ENCODE measurements around the gene SUN5.

SUN5 gene

DNA sequence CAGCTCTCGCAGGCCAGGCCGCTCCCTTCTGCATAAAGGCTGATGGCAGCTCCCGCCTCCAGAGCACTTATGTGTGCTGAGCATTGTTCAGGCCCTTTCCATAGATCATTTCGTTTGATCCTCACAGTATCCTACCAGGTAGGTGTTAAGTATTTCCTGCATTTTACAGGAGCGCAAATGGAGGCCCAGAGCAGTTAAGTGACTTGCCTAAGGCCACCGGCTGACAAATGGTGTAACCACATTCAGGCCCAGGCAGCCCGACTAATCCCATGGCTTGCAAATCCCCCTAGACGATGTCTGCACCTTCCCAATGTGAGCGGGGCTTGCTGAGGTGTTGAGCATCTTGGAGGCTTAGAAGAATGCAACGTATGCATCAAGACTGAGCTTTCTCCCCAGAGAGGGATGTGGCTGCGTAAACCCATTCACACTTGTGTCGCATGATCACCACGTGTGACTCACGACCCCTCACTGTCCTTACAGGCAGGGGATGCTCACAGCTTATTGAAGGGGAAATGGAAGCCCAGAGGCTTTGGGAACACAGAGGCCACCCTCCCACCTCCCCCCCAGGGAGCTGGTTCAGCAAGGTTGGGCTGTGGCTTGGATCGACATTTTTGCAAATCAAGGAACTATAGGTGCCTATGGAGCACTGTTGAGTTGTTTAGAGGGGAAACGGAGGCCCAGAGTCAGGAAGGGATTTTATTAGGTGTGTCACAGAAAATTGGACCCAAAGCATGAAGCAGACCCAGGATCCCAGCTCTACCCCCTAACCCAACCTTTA lies 10.3 kb upstream of the SUN5 start:
- DNase-seq (ENCODE audit: low spot score): no peak

GRCh38 chr20:33013701-33014326 lies 9.6 kb upstream of the SUN5 start:
- DNase-seq (ENCODE audit: low spot score): no peak

GRCh38 chr20:33012327-33013189 lies 8.3 kb upstream of the SUN5 start:
- no peak for DNase-seq (ENCODE audit: low spot score)

DNA sequence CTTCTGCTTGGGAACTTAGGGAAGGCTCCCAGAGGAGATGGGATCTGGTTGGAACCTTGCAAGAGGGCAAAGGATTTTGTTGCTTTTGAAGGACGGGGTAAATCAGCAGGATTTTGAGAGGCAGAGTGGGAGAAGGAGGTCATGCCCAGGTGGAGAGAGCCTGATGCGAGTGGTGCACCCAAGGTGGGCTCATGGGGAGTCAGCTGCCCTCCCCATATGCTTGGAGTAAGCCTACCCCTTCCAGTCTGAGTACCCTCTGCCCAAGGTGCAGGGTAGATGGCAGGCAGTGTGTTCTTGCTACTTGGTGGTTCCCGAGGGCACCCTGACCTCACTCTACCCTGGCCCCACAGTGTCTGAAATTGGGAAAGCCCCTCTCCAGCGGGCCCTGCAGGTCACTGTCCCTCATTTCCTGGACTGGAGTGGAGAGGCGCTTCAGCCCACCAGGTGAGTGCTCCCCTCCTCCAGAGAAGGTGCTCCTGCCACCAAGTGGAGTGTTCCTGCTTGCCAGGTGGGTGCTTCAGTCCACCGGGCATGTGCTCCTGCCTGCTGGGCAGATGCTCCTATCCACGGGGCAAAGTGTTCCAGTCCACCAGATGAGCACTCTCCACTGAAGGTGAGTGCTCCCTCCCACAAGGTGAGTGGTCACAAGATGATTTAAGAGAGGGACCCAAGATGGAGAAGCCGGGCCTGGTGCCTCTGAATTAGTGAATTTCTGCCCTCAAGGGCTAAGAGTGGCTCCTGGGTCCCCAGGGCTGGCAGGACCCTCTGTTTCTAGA lies 6.6 kb upstream of the SUN5 start:
- no peak for DNase-seq (ENCODE audit: low spot score)

GRCh38 chr20:33010133-33010504 lies 5.9 kb upstream of the SUN5 start:
- DNase-seq (ENCODE audit: low spot score): no peak

GRCh38 chr20:33009214-33010132 lies 5.2 kb upstream of the SUN5 start:
- no peak for DNase-seq (ENCODE audit: low spot score)

GRCh38 chr20:33008336-33009213 lies 4.3 kb upstream of the SUN5 start:
- no peak for DNase-seq (ENCODE audit: low spot score)

- no peak for DNase-seq (ENCODE audit: low spot score)
Observed at GRCh38 chr20:33007376-33008335, 3.4 kb upstream of the SUN5 start, which contains the start of gene BPIFB2. Gene BPIFB2, plus strand, starts transcription at chr20:33007704. Its CDS starts 871 bp downstream, at chr20:33008575.

- DNase-seq (ENCODE audit: low spot score): no peak
Observed at GRCh38 chr20:33006776-33007375, 2.6 kb upstream of the SUN5 start.

GRCh38 chr20:33005908-33006775 lies 1.9 kb upstream of the SUN5 start:
- no peak for DNase-seq (ENCODE audit: low spot score)

GRCh38 chr20:33005132-33005566 lies 916 bp upstream of the SUN5 start:
- no peak for DNase-seq (ENCODE audit: low spot score)

DNA sequence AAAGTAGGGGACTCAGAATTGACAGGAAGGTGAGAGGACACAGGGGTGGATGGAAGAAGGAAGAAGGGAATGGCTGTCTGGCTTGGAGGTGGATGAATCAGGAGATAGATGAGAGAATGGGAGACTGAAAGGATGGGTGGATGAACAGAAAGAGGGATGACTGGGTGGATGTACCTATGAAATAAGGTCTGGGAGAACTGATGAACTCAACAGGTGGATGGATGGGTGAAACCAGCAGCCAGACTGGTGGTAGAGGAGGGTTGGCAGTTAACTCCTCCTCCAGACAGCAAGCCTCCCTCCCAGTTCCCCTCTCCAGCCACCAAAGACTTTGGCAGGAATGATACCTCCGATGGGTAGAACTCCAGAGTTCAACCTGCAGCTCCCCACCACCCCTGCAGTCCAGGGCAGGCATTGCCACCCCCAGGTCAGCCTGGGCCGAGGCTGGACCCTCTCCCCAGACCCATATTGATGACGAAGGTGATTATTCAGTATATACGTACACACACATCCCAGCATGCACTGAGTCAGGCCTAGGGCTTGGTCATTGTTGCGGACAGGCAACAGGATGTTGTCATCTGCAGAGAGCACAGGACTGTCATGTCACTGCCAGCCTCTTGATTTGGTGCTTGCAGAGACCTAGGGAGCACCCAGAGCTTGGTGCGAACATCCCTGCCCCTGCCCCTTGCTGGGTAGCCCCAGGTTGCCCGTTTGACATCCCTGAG lies 2.0 kb downstream of the SUN5 start:
- no peak for DNase-seq (ENCODE audit: low spot score)

- DNase-seq (ENCODE audit: low spot score): no peak
Observed at GRCh38 chr20:33000802-33001466, 3.3 kb downstream of the SUN5 start.

DNA sequence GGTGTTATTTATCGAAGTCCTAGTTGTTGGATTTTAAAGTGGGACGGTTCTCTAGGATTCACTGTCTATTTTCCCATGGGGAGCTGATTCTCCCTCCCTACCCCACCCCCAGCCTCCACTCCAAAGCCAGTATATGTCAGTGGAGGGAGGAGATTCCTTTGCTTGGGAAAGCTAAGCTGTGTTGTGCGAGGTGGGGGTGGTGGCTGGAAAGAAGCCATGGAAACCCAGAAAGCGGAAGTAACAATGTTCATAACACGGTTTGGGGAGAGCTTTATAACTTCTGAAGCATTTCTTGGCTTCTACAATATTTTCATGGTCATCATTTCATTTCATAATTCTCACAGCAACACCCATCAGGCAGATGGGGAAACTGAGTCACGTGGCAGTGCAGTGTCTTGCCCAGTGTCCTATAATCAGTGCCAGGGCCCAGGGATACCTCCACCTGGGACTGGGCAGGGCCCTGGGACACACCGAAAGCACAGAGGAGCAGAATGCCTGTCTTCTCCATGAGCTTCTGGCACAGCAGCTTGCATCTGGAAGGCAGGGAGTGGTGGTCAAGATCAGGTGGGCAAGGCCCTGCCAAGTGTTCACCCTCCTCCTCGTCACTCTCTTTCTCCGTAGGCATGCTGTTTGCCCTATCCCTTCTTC lies 4.5 kb downstream of the SUN5 start:
- DNase-seq (ENCODE audit: low spot score): no peak

GRCh38 chr20:32997431-32997830 lies 6.8 kb downstream of the SUN5 start:
- no peak for DNase-seq (ENCODE audit: low spot score)

Data from globus pallidus (tissue), 1 donor.